HG02943 (cell line): Measurements from ENCODE around the gene SLC39A5.

Source experiments
- ATAC-seq: cut with Tn5 transposase; IDR thresholded peaks from one replicate; pipeline ENCODE4 v1.9.1; 2021; ENCODE audit warnings: mild to moderate bottlenecking, low read depth, moderate library complexity; ENCODE audit not compliant: unreplicated experiment

Gene SLC39A5

GRCh38 chr12:56212361-56212760, 17.5 kb upstream of the SLC39A5 start:
- no peak for ATAC-seq

GRCh38 chr12:56213878-56214277, 16.0 kb upstream of the SLC39A5 start:
- no peak for ATAC-seq

DNA sequence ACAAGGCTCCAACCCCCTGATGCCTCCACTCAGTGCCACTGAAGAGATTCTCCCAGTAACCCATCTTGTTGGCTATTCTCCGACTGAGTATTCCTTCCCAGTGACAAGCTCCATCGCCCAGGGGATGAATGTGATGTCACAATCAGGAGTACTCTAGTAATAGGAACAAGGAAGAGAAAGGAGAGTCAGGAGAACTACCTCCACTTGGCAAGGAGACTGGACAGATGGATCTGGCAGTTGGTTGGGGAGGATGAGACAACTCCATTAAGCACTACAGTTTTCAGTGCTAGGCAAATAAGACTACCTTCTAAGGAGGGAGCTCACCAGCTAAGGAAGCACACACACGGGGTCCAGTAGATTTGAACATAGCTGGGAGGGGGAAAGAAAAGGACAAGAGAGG, 13.4 kb upstream of the SLC39A5 start:
- ATAC-seq: no peak

DNA sequence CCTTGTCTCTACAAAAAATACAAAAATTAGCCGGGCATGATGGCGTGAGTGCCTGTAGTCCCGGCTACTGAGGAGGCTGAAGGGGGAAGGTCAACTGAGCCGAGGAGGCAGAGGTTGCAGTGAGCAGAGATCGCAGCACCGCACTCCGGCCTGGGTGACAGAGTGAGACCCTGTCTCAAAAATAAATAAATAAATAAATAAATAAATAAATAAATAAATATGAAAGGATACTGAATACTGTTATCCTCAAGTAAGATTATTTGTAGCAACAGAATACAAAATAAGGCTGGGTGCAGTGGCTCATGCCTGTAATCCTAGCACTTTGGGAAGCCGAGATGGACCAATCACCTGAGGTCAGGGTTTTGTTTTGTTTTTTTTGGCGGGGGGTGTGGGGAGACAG, 10.0 kb upstream of the SLC39A5 start:
- no peak for ATAC-seq

DNA sequence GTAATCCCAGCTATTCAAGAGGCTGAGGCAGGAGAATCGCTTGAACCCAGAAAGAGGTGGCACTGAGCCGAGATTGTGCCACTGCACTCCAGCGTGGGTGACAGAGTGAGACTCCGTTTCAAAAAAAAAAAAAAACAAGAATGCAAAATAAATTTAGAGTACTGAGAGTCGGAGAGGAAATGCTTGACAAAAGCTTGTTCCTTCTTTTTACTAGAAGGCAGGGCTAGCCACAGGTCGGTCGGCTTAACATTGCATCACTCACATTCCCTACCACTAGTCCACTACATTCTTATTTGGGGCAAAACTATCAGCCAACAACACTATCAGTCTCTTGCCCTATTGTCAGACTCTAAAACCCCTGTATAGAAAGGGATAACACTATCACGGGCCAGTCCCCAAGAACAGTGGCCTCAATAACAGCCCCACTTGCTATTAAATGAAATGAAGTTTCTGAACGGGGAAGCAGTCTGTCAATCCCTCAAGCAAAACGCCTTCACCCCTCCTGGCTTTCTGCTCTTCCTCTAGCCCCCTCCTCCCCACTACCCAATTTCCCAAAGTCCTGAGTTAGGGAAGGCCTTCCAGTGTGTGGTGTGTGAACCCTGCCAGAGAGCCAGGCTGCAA, 9.1 kb upstream of the SLC39A5 start:
- ATAC-seq: no peak

DNA sequence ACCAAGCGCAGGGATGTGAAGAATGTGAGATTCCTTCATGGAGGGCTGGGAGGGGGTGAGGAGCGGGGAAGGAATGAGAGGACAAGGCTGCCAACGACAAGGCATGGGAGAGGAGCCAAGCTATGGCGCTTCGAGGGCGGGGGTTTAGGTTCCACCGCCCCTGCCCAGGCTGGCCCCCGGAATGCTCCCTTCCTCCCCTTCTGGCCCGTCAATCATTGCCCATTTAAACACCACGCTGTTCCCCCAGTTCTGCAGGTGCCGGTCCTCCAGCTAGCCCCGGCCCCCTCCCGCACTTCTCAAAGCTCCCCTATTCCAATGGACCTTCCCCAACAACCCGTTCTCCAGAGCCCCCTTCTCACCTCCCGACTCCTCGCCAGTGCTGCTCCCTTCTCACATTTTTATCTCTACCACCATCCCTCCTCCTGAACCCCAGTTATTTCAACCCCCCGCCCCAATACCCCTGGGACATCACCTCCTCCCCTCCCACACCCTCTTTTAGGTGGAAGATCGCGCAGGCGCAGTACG, 8.6 kb upstream of the SLC39A5 start:
- ATAC-seq: peak; percentile 40

GRCh38 chr12:56221757-56222530, 7.9 kb upstream of the SLC39A5 start, which contains the start of gene RNF41:
Gene RNF41 (minus strand): TSS chr12:56221922. CDS start chr12:56214047, 7,875 bp downstream.
- ATAC-seq: peak; percentile 72

GRCh38 chr12:56222531-56222895, 7.3 kb upstream of the SLC39A5 start:
- no peak for ATAC-seq

DNA sequence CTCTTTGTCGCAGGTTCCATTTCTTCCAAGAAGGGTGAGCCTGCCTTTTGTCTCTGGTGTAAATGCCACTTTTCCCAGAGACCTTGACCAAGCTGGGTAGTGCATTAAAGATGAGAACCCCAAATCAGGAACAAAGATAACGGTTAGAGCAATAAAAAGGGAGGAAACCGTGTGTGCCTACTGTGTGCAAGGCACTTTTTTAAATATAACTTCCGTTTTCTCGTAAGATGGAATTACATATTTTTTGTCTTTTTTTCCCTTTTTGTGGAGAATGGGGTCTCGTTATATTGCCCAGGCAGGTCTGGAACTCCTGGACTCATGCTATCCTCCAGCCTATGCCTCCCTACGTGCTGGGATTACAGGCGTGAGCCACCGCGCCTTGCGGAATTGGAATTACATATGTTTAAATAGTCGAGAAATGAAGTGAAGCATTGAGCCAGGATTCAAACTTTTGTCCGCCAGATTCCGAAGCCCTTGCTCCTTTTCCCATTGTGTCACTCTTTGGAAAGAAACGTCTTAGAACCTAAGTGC, 6.2 kb upstream of the SLC39A5 start:
- ATAC-seq: no peak

- peak; percentile 67 for ATAC-seq
Observed at GRCh38 chr12:56224102-56224701, 5.6 kb upstream of the SLC39A5 start, which contains the start of gene NABP2. Gene NABP2 (plus strand): TSS chr12:56224342. CDS start chr12:56224857, 515 bp downstream.

DNA sequence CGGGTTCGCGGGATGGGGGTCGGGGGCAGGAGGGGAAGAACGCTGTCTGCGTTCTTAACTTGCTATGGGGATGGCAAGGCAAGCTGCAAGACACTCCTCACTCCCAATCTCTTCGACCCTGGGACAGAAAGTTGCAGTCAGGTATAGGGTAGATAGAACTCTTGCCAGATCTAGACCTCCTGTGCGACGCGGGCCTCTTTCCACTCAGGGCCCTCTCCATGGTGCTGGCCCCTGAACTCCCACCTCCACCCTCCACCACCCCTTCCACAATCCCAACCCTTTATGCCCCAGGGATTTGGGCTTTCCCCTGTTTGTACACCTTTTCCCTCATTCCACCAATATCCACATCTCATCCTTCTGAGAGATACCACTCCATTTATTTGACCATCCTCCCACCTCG, 4.9 kb upstream of the SLC39A5 start:
- no peak for ATAC-seq

GRCh38 chr12:56229082-56229481, 769 bp upstream of the SLC39A5 start:
- no peak for ATAC-seq

- no peak for ATAC-seq
Observed at GRCh38 chr12:56230432-56231183, 757 bp downstream of the SLC39A5 start.

- ATAC-seq: no peak
Observed at GRCh38 chr12:56231184-56231582, 1.3 kb downstream of the SLC39A5 start.

GRCh38 chr12:56234746-56235436, 5.0 kb downstream of the SLC39A5 start:
- no peak for ATAC-seq

DNA sequence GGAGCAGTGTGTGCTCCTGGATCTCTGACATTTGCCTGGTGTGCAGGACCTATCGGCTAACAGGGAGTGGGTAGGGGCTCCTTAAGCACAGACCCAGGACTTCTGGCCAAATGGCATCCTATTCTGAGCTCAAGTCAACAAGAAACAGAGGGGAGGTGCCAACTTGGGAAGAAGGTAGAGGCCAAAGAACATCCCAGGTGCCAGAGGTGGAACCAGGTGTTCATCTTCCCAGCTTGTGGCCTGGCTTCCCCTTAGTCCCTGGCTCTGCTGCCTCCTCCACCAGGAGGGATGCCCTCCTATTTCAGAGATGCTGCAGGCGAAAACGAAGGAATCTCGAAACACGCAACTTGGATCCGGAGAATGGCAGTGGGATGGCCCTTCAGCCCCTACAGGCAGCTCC, 6.2 kb downstream of the SLC39A5 start:
- no peak for ATAC-seq

- ATAC-seq: no peak
Observed at GRCh38 chr12:56236985-56237384, 7.1 kb downstream of the SLC39A5 start.

- ATAC-seq: no peak
Observed at GRCh38 chr12:56237552-56237951, 7.7 kb downstream of the SLC39A5 start.

DNA sequence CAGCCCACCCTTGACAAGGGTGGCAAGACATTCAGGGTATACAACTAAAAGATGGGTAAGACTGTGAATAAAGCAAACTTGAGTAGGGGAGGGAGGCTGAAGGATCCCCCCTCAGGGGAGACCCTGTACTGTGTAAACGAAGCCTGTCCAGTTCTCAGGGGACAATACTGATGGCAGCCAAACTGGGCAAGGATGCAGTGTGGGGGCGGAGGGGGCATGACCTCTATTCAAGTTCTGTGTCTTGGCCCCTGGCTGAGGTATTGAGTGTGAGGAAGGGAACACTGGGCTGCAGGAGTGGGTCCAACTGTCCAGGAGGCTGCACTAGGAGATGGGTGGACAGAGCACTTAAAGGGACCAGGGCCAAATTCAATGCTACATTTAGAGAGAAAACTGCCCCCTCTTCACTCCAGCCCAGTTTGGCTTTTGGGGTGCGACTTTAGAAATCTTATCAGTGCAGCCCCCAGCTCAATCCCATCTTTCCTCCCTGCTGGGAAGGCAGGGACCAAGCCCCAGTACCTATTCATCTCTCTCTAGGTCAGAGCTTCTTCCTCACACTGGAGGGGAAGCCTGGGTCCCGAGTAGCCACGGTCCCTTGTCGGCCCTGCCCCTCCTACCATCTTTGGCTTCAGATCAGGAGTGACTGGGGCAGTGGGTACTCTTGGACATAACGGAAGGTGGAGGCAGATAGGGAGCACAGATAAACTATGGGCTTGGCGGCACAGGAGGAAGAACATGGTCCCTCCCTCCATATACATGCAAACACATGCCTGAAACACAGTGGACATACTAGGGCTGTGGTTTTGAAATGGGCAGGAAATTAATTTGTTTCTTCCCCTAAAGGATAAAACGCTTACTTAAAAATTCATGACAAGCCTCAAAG, 11.8 kb downstream of the SLC39A5 start:
- no peak for ATAC-seq
